ENCODE results near the gene KIR2DL1.
"Not testable (repeated sequence)": the region's sequence is repeated elsewhere in the genome, so short reads cannot be mapped to it uniquely, and the experiment has no call there.

Gene KIR2DL1

GRCh38 chr19:54769646-54770045 is at the start of gene KIR2DL1:
Gene KIR2DL1, plus strand, starts transcription at chr19:54769793. Its CDS starts 58 bp downstream, at chr19:54769851.
- DNase-seq = not testable (repeated sequence)

GRCh38 chr19:54724142-54724541 is 45.5 kb upstream of the KIR2DL1 start, which contains the start of gene KIR3DL3:
Gene KIR3DL3, plus strand, starts transcription at chr19:54724442. Its CDS starts 55 bp downstream, at chr19:54724497.
- DNase-seq = no peak

GRCh38 chr19:54724644-54725043 is 44.9 kb upstream of the KIR2DL1 start:
- no peak for DNase-seq

- DNase-seq = no peak
Measured at GRCh38 chr19:54725321-54725720, 44.3 kb upstream of the KIR2DL1 start.

GRCh38 chr19:54727562-54727961 is 42.0 kb upstream of the KIR2DL1 start:
- DNase-seq = no peak

GRCh38 chr19:54728167-54728566 is 41.4 kb upstream of the KIR2DL1 start:
- no peak for DNase-seq

- no peak for DNase-seq
Measured at GRCh38 chr19:54729416-54730188, 40.0 kb upstream of the KIR2DL1 start.

- DNase-seq = no peak
Measured at GRCh38 chr19:54731191-54731590, 38.4 kb upstream of the KIR2DL1 start.

GRCh38 chr19:54738306-54738705 is 31.3 kb upstream of the KIR2DL1 start, which contains the start of gene KIR2DL3:
Gene KIR2DL3, plus strand, starts transcription at chr19:54738513. Its CDS starts 33 bp downstream, at chr19:54738546.
- not testable (repeated sequence) for DNase-seq

- no peak for DNase-seq
Measured at GRCh38 chr19:54738715-54739114, 30.9 kb upstream of the KIR2DL1 start.

- DNase-seq = no peak
Measured at GRCh38 chr19:54739587-54740497, 29.8 kb upstream of the KIR2DL1 start.

- DNase-seq = not testable (repeated sequence)
Measured at GRCh38 chr19:54741950-54742349, 27.6 kb upstream of the KIR2DL1 start.

GRCh38 chr19:54744080-54744479 is 25.5 kb upstream of the KIR2DL1 start:
- DNase-seq = not testable (repeated sequence)

- DNase-seq = not testable (repeated sequence)
Measured at GRCh38 chr19:54747614-54748322, 21.8 kb upstream of the KIR2DL1 start.

- DNase-seq = not testable (repeated sequence)
Measured at GRCh38 chr19:54750276-54750675, 19.3 kb upstream of the KIR2DL1 start.

GRCh38 chr19:54756204-54757110 is 13.1 kb upstream of the KIR2DL1 start:
- DNase-seq = not testable (repeated sequence)

- DNase-seq = not testable (repeated sequence)
Measured at GRCh38 chr19:54758577-54758976, 11.0 kb upstream of the KIR2DL1 start.

- DNase-seq = not testable (repeated sequence)
Measured at GRCh38 chr19:54764219-54764618, 5.4 kb upstream of the KIR2DL1 start.

GRCh38 chr19:54766464-54766863 is 3.1 kb upstream of the KIR2DL1 start:
- DNase-seq = not testable (repeated sequence)

GRCh38 chr19:54770511-54770910 is 918 bp downstream of the KIR2DL1 start:
- not testable (repeated sequence) for DNase-seq
